ENCODE data around the gene PIK3R1.
A peak's percentile ranks its signal among the peaks of the same experiment; 100 is the strongest.

Gene PIK3R1

GRCh38 chr5:68318955-68319705, 103.6 kb downstream of the PIK3R1 start:
- no peaks in the 10 kb centered on the region for H3K36me3 Mint-ChIP-seq
- no peak for ATAC-seq
- no peak for DNase-seq (ENCODE audit: low spot score in 2 of 2)
- peaks cover 14% of the 10 kb centered on the region for H3K4me1 Mint-ChIP-seq
- no peak overlapping the region for H3K4me3 Mint-ChIP-seq
- no peak overlapping the region for H3K27ac Mint-ChIP-seq
- H3K9me3 Mint-ChIP-seq: no peaks in the 10 kb centered on the region

- ATAC-seq (no peak), DNase-seq (ENCODE audit: low spot score in 2 of 2) (no peak)
- no peak overlapping the region for H3K4me3 Mint-ChIP-seq
- H3K36me3 Mint-ChIP-seq: no peaks in the 10 kb centered on the region
- H3K27ac Mint-ChIP-seq: no peak overlapping the region
- H3K9me3 Mint-ChIP-seq: no peaks in the 10 kb centered on the region
- H3K4me1 Mint-ChIP-seq: peaks cover 14% of the 10 kb centered on the region
Measured at GRCh38 chr5:68319706-68320412, 104.3 kb downstream of the PIK3R1 start.

- DNase-seq (ENCODE audit: low spot score in 2 of 2) (no peak), ATAC-seq (no peak)
- H3K4me1 Mint-ChIP-seq: peaks cover 15% of the 10 kb centered on the region
- H3K9me3 Mint-ChIP-seq: no peaks in the 10 kb centered on the region
- no peak overlapping the region for H3K27ac Mint-ChIP-seq
- no peak overlapping the region for H3K4me3 Mint-ChIP-seq
- no peaks in the 10 kb centered on the region for H3K36me3 Mint-ChIP-seq
Measured at GRCh38 chr5:68320413-68320986, 104.9 kb downstream of the PIK3R1 start.

- Mint-ChIP-seq H3K9me3 (no peaks in the 10 kb centered on the region), H3K36me3 (no peaks in the 10 kb centered on the region), H3K27ac (no peak overlapping the region), H3K4me1 (peaks cover 6% of the 10 kb centered on the region), H3K4me3 (no peak overlapping the region)
- DNase-seq (ENCODE audit: low spot score in 2 of 2) (no peak), ATAC-seq (no peak)
Measured at GRCh38 chr5:68325065-68325580, 109.6 kb downstream of the PIK3R1 start.

- no peak overlapping the region for H3K27ac Mint-ChIP-seq
- DNase-seq (ENCODE audit: low spot score in 2 of 2) (no peak), ATAC-seq (no peak)
- no peaks in the 10 kb centered on the region for H3K36me3 Mint-ChIP-seq
- no peak overlapping the region for H3K4me3 Mint-ChIP-seq
- peaks cover 15% of the 10 kb centered on the region for H3K4me1 Mint-ChIP-seq
- H3K9me3 Mint-ChIP-seq: no peaks in the 10 kb centered on the region
Measured at GRCh38 chr5:68329554-68330255, 114.1 kb downstream of the PIK3R1 start.

GRCh38 chr5:68330574-68330973, 115.0 kb downstream of the PIK3R1 start:
- H3K4me3 Mint-ChIP-seq: no peak overlapping the region
- no peak for DNase-seq (ENCODE audit: low spot score in 2 of 2)
- H3K36me3 Mint-ChIP-seq: no peaks in the 10 kb centered on the region
- no peak for ATAC-seq
- no peaks in the 10 kb centered on the region for H3K9me3 Mint-ChIP-seq
- H3K4me1 Mint-ChIP-seq: peaks cover 9% of the 10 kb centered on the region
- H3K27ac Mint-ChIP-seq: no peak overlapping the region

GRCh38 chr5:68331192-68332079, 115.9 kb downstream of the PIK3R1 start:
- no peak for DNase-seq (ENCODE audit: low spot score in 2 of 2)
- Mint-ChIP-seq H3K27ac (no peak overlapping the region), H3K36me3 (no peaks in the 10 kb centered on the region), H3K4me3 (no peak overlapping the region), H3K4me1 (peaks cover 9% of the 10 kb centered on the region), H3K9me3 (no peaks in the 10 kb centered on the region)
- no peak for ATAC-seq

- DNase-seq (ENCODE audit: low spot score in 2 of 2): no peak
- no peak for ATAC-seq
- H3K4me3 Mint-ChIP-seq: no peak overlapping the region
Measured at GRCh38 chr5:68332080-68332451, 116.5 kb downstream of the PIK3R1 start.

GRCh38 chr5:68332556-68332955, 117.0 kb downstream of the PIK3R1 start:
- Mint-ChIP-seq H3K9me3 (no peaks in the 10 kb centered on the region), H3K36me3 (no peaks in the 10 kb centered on the region), H3K27ac (no peak overlapping the region), H3K4me3 (no peak overlapping the region), H3K4me1 (peaks cover 9% of the 10 kb centered on the region)
- no peak for DNase-seq (ENCODE audit: low spot score in 2 of 2)
- peak; percentile 61 for ATAC-seq

More at GRCh38 chr5:68332080-68332451, 116.5 kb downstream of the PIK3R1 start:
- Mint-ChIP-seq H3K4me1 (peaks cover 9% of the 10 kb centered on the region), H3K27ac (no peak overlapping the region), H3K36me3 (no peaks in the 10 kb centered on the region), H3K9me3 (no peaks in the 10 kb centered on the region)

GRCh38 chr5:68333649-68334552, 118.3 kb downstream of the PIK3R1 start:
- Mint-ChIP-seq H3K4me3 (no peak overlapping the region), H3K36me3 (no peaks in the 10 kb centered on the region), H3K9me3 (no peaks in the 10 kb centered on the region), H3K4me1 (peaks cover 9% of the 10 kb centered on the region), H3K27ac (no peak overlapping the region)
- ATAC-seq (peak; percentile 52), DNase-seq (ENCODE audit: low spot score in 2 of 2) (no peak)

GRCh38 chr5:68334553-68334886, 119.0 kb downstream of the PIK3R1 start:
- Mint-ChIP-seq H3K36me3 (no peaks in the 10 kb centered on the region), H3K4me3 (no peak overlapping the region), H3K27ac (no peak overlapping the region), H3K9me3 (no peaks in the 10 kb centered on the region), H3K4me1 (peaks cover 9% of the 10 kb centered on the region)
- ATAC-seq: peak; percentile 34
- no peak for DNase-seq (ENCODE audit: low spot score in 2 of 2)

GRCh38 chr5:68335075-68335474, 119.5 kb downstream of the PIK3R1 start:
- Mint-ChIP-seq H3K36me3 (no peaks in the 10 kb centered on the region), H3K27ac (no peak overlapping the region), H3K4me1 (peaks cover 9% of the 10 kb centered on the region), H3K9me3 (no peaks in the 10 kb centered on the region), H3K4me3 (no peak overlapping the region)
- no peak for DNase-seq (ENCODE audit: low spot score in 2 of 2)
- ATAC-seq: no peak

- ATAC-seq (no peak), DNase-seq (ENCODE audit: low spot score in 2 of 2) (no peak)
- Mint-ChIP-seq H3K27ac (no peak overlapping the region), H3K9me3 (no peaks in the 10 kb centered on the region), H3K4me1 (peaks cover 4% of the 10 kb centered on the region), H3K4me3 (no peak overlapping the region), H3K36me3 (no peaks in the 10 kb centered on the region)
Measured at GRCh38 chr5:68336200-68336599, 120.6 kb downstream of the PIK3R1 start.

- H3K4me3 Mint-ChIP-seq: no peak overlapping the region
- H3K9me3 Mint-ChIP-seq: no peaks in the 10 kb centered on the region
- no peaks in the 10 kb centered on the region for H3K36me3 Mint-ChIP-seq
- H3K27ac Mint-ChIP-seq: no peak overlapping the region
- DNase-seq (ENCODE audit: low spot score in 2 of 2): no peak
- no peak for ATAC-seq
- no peaks in the 10 kb centered on the region for H3K4me1 Mint-ChIP-seq
Measured at GRCh38 chr5:68337235-68337634, 121.7 kb downstream of the PIK3R1 start.

All from stimulated activated effector memory CD8-positive, alpha-beta T cell treated with anti-CD3 and anti-CD28 coated beads, Interleukin-12 subunit alpha, Interleukin-12 subunit beta, amount 100 ng/mL, for 72 hours (primary cell).